Lower lobe of right lung (tissue), 2 donors: ENCODE data around the gene SPATA24. TPM values are rescaled to one million over a fixed set of nuclear protein-coding genes. Genes with fewer than 3 reads are reported as not detected.

Source experiments
- ATAC-seq, 2 donors: fragments of 200-7000 bp; cut with Tn5 transposase; one replicate each; pipeline ENCODE4 v1.9.1; 2020 to 2022; ENCODE audit warnings: mild to moderate bottlenecking in 2 of 2, moderate library complexity in 2 of 2
- DNase-seq: peaks from one replicate; pipeline ENCODE4 v3.0.0-alpha.2; 2020
- H3K27ac ChIP-seq: fragments of 200-600 bp; one replicate; pipeline ENCODE4 v1.8.0; 2022
- H3K27me3 ChIP-seq: fragments of 200-600 bp; one replicate; pipeline ENCODE4 v1.8.0; 2022; ENCODE audit warnings: low read depth
- H3K36me3 ChIP-seq: fragments of 200-600 bp; one replicate; pipeline ENCODE4 v1.8.0; 2022; ENCODE audit warnings: mild to moderate bottlenecking
- H3K4me1 ChIP-seq: fragments of 200-600 bp; one replicate; pipeline ENCODE4 v1.8.0; 2022
- H3K4me3 ChIP-seq: fragments of 200-600 bp; one replicate; pipeline ENCODE4 v1.8.0; 2022; ENCODE audit warnings: mild to moderate bottlenecking
- H3K9me3 ChIP-seq: fragments of 200-600 bp; one replicate; pipeline ENCODE4 v1.8.0; 2022
- intact Hi-C: fragments of 100-400 bp; cut with DNase I; formaldehyde crosslinking; loops from one replicate; pipeline ENCODE4 v1.11.0; 2022
- total RNA-seq: library from RNA; stranded (reverse); fragmentation: NEBNext Ultra II Directional; extraction: Animal tissue kit (Norgen Biotek cat#: 25700); gene quantifications from one replicate; pipeline ENCODE4 v1.2.1, GENCODE V29; 2021
- TF ChIP-seq, protein P1 (sequence below): fragments of 200-600 bp; IDR thresholded peaks from one replicate; pipeline ENCODE4 v1.8.0; 2022; ENCODE audit warnings: antibody characterized with exemption, mild to moderate bottlenecking
- donor health status: DM: no; HTN: yes; CAD: no; lungs with severe emphysema.

Gene SPATA24
- total RNA-seq, 1 donor from 2014 or later = 3.5 TPM

DNA sequence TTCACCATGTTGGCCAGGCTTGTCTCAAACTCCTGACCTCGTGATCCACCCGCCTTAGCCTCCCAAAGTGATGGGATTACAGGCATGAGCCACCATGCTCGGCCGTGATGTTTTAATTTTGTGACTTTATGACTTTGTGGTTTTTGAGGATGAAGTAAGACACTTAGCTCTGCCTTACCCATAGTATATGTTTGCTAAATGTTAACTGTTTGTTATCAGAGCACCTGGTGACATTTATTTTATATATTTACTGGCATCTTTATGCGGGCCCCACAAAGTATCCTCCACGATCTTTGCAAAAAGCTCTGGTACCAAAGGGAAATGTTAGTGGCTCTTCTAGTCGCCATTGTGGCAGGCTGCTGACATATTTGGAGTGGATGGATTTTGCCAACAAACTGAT is 27.5 kb downstream of the SPATA24 start:
- Histone ChIP-seq H3K36me3 (peaks cover 34% of the 10 kb centered on the region), H3K27me3 (no peaks in the 10 kb centered on the region), H3K27ac (no peak overlapping the region), H3K4me3 (no peak overlapping the region), H3K4me1 (no peaks in the 10 kb centered on the region), H3K9me3 (no peaks in the 10 kb centered on the region)
- intact Hi-C loops = no loop called here
- no peak for DNase-seq
- no peak for ATAC-seq
- TF ChIP-seq, protein P1, sequence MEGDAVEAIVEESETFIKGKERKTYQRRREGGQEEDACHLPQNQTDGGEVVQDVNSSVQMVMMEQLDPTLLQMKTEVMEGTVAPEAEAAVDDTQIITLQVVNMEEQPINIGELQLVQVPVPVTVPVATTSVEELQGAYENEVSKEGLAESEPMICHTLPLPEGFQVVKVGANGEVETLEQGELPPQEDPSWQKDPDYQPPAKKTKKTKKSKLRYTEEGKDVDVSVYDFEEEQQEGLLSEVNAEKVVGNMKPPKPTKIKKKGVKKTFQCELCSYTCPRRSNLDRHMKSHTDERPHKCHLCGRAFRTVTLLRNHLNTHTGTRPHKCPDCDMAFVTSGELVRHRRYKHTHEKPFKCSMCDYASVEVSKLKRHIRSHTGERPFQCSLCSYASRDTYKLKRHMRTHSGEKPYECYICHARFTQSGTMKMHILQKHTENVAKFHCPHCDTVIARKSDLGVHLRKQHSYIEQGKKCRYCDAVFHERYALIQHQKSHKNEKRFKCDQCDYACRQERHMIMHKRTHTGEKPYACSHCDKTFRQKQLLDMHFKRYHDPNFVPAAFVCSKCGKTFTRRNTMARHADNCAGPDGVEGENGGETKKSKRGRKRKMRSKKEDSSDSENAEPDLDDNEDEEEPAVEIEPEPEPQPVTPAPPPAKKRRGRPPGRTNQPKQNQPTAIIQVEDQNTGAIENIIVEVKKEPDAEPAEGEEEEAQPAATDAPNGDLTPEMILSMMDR = no peak

DNA sequence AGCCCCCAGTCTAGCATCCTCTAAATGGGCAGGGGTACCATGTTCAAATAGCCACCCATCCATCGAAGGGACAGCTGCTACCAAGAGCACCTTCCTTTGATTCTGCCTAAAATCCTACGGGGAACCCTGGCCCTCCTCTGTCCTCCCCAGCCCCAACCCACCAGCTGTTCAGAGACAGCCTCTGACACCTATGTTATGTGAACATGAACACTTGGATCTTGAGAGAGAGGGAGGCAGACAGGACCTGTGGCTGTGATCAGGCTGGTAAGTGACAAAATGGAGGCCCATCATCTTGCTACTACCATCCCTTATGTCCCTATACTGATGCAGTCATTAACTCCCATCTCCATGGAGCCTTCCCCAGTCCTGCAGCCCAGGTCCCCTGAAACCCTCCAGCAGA is 29.0 kb downstream of the SPATA24 start:
- H3K27me3 ChIP-seq = no peaks in the 10 kb centered on the region
- intact Hi-C loops = no loop called here
- no peak overlapping the region for H3K4me3 ChIP-seq
- DNase-seq = no peak
- TF ChIP-seq, protein P1 = no peak
- no peaks in the 10 kb centered on the region for H3K9me3 ChIP-seq
- no peak for ATAC-seq
- H3K27ac ChIP-seq = no peak overlapping the region
- no peaks in the 10 kb centered on the region for H3K4me1 ChIP-seq
- H3K36me3 ChIP-seq = peaks cover 44% of the 10 kb centered on the region

DNA sequence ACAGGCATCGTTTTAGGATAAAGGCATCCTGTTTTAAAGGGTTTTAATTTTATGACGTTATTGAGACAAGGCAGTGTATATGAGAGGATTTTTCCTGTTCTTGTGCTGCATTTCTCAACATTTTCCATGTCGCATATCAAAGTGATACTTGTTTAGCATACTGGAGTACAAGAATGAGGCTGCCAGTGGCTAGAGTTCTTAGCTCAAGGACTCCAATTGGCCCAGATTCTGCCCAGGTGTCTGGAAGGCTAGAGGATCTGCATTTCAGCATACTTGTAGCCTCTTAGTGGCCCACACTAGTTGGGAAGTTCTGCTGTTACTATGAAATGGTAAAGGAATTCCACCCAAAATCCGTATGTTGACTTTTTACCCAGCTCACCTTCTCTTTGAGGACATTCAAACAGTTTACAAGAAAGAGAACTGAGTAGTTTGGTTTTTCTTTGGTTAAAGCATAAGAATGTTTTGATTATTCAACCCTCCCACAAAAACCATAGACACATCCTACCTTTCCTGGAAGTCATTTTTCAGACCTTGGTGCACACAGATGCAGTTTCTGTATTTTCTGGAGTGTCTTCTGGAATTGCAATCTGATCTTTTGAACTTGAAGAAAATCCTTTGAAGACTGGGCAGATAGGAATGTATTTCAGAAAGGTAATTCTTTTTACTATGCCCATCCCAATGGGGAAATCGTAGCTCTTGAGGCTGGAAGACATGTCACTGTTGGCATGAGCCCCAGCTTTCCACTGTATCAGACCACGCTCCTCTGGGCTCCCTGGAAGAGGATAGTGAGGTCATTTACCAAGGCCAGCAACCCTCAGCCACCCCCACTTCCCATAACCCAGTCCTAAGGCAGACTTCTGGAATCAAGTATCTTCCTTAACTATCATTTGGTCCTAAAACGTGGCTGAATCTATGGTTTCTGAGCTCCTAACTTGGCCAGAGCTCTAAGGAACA is 32.1 kb downstream of the SPATA24 start:
- Histone ChIP-seq H3K27me3 (no peaks in the 10 kb centered on the region), H3K4me3 (no peak overlapping the region), H3K27ac (no peak overlapping the region), H3K9me3 (no peaks in the 10 kb centered on the region), H3K36me3 (peaks cover 76% of the 10 kb centered on the region), H3K4me1 (no peaks in the 10 kb centered on the region)
- intact Hi-C loops = no loop called here
- ATAC-seq (peak in 1 of 2 donors; percentile 45), DNase-seq (no peak)
- TF ChIP-seq, protein P1 = no peak

DNA sequence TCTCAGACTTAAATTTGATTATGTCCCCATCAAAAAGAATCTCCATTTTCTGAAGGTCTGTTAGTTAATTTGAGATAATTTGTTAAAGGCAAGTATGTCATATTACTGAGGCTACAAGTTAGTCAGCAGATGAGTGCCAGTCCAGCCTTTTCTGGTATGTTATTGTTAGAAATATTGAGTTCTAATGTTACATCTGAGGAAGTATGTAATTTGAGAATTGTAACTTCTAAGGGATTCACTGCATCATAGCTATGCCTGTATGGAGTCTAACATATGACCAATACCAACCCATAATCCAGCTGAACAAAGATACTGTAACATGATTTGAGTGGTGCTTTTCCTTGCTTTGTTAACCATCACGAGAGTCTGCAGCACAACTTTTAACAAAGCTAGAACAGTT is 34.7 kb downstream of the SPATA24 start:
- Histone ChIP-seq H3K9me3 (no peaks in the 10 kb centered on the region), H3K4me1 (no peaks in the 10 kb centered on the region), H3K27ac (no peak overlapping the region), H3K36me3 (peaks cover 96% of the 10 kb centered on the region), H3K27me3 (no peaks in the 10 kb centered on the region), H3K4me3 (no peak overlapping the region)
- TF ChIP-seq, protein P1 = no peak
- DNase-seq = no peak
- no peak for ATAC-seq
- intact Hi-C loops = no loop called here

DNA sequence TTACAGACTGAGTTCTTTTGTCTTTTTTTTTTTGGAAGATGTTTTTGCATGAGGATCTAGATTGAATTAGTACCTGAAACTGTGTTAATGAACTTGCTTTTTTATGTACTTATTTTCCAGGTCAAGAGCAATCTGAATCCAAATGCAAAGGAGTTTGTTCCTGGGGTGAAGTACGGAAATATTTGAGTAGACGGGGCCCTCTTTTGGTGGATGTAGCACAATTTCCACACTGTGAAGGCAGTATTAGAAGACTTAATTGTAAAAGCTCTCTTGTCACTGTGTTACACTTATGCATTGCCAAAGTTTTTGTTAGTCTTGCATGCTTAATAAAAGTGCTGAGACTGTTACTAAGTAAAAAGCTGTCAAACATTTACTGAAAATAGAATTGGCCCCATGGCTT is 35.3 kb downstream of the SPATA24 start:
- Histone ChIP-seq H3K27me3 (no peaks in the 10 kb centered on the region), H3K4me3 (no peak overlapping the region), H3K36me3 (peaks cover 96% of the 10 kb centered on the region), H3K4me1 (no peaks in the 10 kb centered on the region), H3K27ac (no peak overlapping the region), H3K9me3 (no peaks in the 10 kb centered on the region)
- intact Hi-C loops = no loop called here
- no peak for ATAC-seq
- no peak for DNase-seq
- TF ChIP-seq, protein P1 = no peak
